MM.1S (cell line): Measurements from ENCODE around the gene OSMR.

Source experiments
- DNase-seq: peaks from one replicate; pipeline ENCODE4 v3.0.0-alpha.2; 2015
- H2AFZ ChIP-seq: fragments of 300-600 bp; sonication (generic); 2 replicates; pipeline ENCODE4 v1.6.0; 2016; ENCODE audit warnings: antibody characterized with exemption, low read length
- H3F3A ChIP-seq: fragments of 300-600 bp; sonication (generic); 2 replicates; pipeline ENCODE4 v1.6.1; 2016; ENCODE audit warnings: mild to moderate bottlenecking, antibody characterized with exemption, low read length, moderate library complexity, mixed read lengths; ENCODE audit not compliant: insufficient read depth
- H3K27ac ChIP-seq: fragments of 300-600 bp; sonication (generic); 2 replicates; pipeline ENCODE4 v1.5.1; 2016; ENCODE audit warnings: mild to moderate bottlenecking, low read length
- H3K27me3 ChIP-seq: fragments of 300-600 bp; sonication (generic); replicated peaks from 2 replicates; pipeline ENCODE4 v1.6.0; 2016; ENCODE audit warnings: low read length; ENCODE audit not compliant: insufficient read depth
- H3K36me3 ChIP-seq: fragments of 300-600 bp; sonication (generic); replicated peaks from 2 replicates; pipeline ENCODE4 v1.6.1; 2016; ENCODE audit warnings: mild to moderate bottlenecking, low read length, mixed read lengths; ENCODE audit not compliant: insufficient read depth
- H3K4me1 ChIP-seq: fragments of 300-600 bp; sonication (generic); 2 replicates; pipeline ENCODE4 v1.6.1; 2016; ENCODE audit warnings: low read length, mixed read lengths
- H3K4me2 ChIP-seq: fragments of 300-600 bp; sonication (generic); 2 replicates; pipeline ENCODE4 v1.6.0; 2016; ENCODE audit warnings: low read depth, low read length
- H3K4me3 ChIP-seq: fragments of 300-600 bp; sonication (generic); 2 replicates; pipeline ENCODE4 v1.5.1; 2016; ENCODE audit warnings: low read length, mixed read lengths
- H3K79me2 ChIP-seq: fragments of 300-600 bp; sonication (generic); 2 replicates; pipeline ENCODE4 v1.6.1; 2016; ENCODE audit warnings: mixed run types, low read length, mixed read lengths
- H3K9ac ChIP-seq: fragments of 300-600 bp; sonication (generic); 2 replicates; pipeline ENCODE4 v1.6.1; 2016; ENCODE audit warnings: low read length, mixed read lengths
- H3K9me2 ChIP-seq: fragments of 300-600 bp; sonication (generic); replicated peaks from 2 replicates; pipeline ENCODE4 v1.6.1; 2016; ENCODE audit warnings: mild to moderate bottlenecking, low read length, mixed read lengths; ENCODE audit not compliant: insufficient read depth
- H3K9me3 ChIP-seq: fragments of 300-600 bp; sonication (generic); replicated peaks from 2 replicates; pipeline ENCODE4 v1.6.1; 2016; ENCODE audit warnings: mild to moderate bottlenecking, low read length, mixed read lengths; ENCODE audit not compliant: insufficient read depth
- H4K20me1 ChIP-seq: fragments of 300-600 bp; sonication (generic); 2 replicates; pipeline ENCODE4 v1.6.1; 2016; ENCODE audit warnings: mild to moderate bottlenecking, low read length, moderate library complexity, mixed read lengths; ENCODE audit not compliant: insufficient read depth
- CTCF ChIP-seq: fragments of 300-600 bp; sonication (generic); IDR thresholded peaks from 2 replicates; pipeline ENCODE4 v1.5.1; 2016; ENCODE audit warnings: antibody characterized with exemption, low read length, mixed read lengths
- EZH2 ChIP-seq: fragments of 300-600 bp; sonication (generic); optimal IDR thresholded peaks from 2 replicates; pipeline ENCODE3; 2017; ENCODE audit warnings: low read depth, mild to moderate bottlenecking, antibody characterized with exemption, low read length, mixed read lengths
- EZH2phosphoT487 ChIP-seq: fragments of 300-600 bp; sonication (generic); IDR thresholded peaks from 2 replicates; pipeline ENCODE4 v1.6.1; 2018; ENCODE audit warnings: antibody characterized with exemption, low read length

The OSMR gene

GRCh38 chr5:38941912-38942311 lies 96.1 kb downstream of the OSMR start:
- TF ChIP-seq EZH2phosphoT487 (no peak), CTCF (no peak), EZH2 (no peak)
- Histone ChIP-seq H3K9me2 (no peaks in the 10 kb centered on the region), H3K27ac (no peak overlapping the region), H3K4me2 (no peak overlapping the region), H3F3A (no peaks in the 10 kb centered on the region), H3K79me2 (no peaks in the 10 kb centered on the region), H4K20me1 (no peaks in the 10 kb centered on the region), H2AFZ (no peak overlapping the region), H3K36me3 (peaks cover 12% of the 10 kb centered on the region), H3K4me1 (no peaks in the 10 kb centered on the region), H3K9ac (no peak overlapping the region), H3K27me3 (no peaks in the 10 kb centered on the region), H3K9me3 (no peaks in the 10 kb centered on the region), H3K4me3 (no peak overlapping the region)
- no peak for DNase-seq

GRCh38 chr5:38944282-38944681 lies 98.5 kb downstream of the OSMR start:
- no peak overlapping the region for H3K9ac ChIP-seq
- H2AFZ ChIP-seq = no peak overlapping the region
- no peak for DNase-seq
- H3K27ac ChIP-seq = no peak overlapping the region
- no peaks in the 10 kb centered on the region for H3K79me2 ChIP-seq
- no peaks in the 10 kb centered on the region for H3K27me3 ChIP-seq
- H3K4me3 ChIP-seq = no peak overlapping the region
- H3K4me2 ChIP-seq = no peak overlapping the region
- H3K4me1 ChIP-seq = no peaks in the 10 kb centered on the region
- no peaks in the 10 kb centered on the region for H4K20me1 ChIP-seq
- no peak for TF ChIP-seq EZH2phosphoT487
- no peak for TF ChIP-seq EZH2
- no peak for TF ChIP-seq CTCF
- H3K9me2 ChIP-seq = no peaks in the 10 kb centered on the region
- H3K36me3 ChIP-seq = peaks cover 12% of the 10 kb centered on the region
- H3F3A ChIP-seq = no peaks in the 10 kb centered on the region
- H3K9me3 ChIP-seq = no peaks in the 10 kb centered on the region

GRCh38 chr5:38948501-38948900 lies 102.7 kb downstream of the OSMR start:
- no peak for DNase-seq
- H3K9me3 ChIP-seq = no peaks in the 10 kb centered on the region
- H4K20me1 ChIP-seq = no peaks in the 10 kb centered on the region
- H3K9ac ChIP-seq = no peak overlapping the region
- no peaks in the 10 kb centered on the region for H3K27me3 ChIP-seq
- H3K36me3 ChIP-seq = peaks cover 31% of the 10 kb centered on the region
- H3K4me3 ChIP-seq = no peak overlapping the region
- H3F3A ChIP-seq = no peaks in the 10 kb centered on the region
- H3K9me2 ChIP-seq = no peaks in the 10 kb centered on the region
- no peak overlapping the region for H3K27ac ChIP-seq
- H2AFZ ChIP-seq = no peak overlapping the region
- H3K79me2 ChIP-seq = no peaks in the 10 kb centered on the region
- H3K4me2 ChIP-seq = no peak overlapping the region
- no peaks in the 10 kb centered on the region for H3K4me1 ChIP-seq
- TF ChIP-seq CTCF (no peak), EZH2phosphoT487 (no peak), EZH2 (no peak)
